PC-9 (cell line): ENCODE results near the gene CHN1. TPM values are rescaled to one million over a fixed set of nuclear protein-coding genes. Genes with fewer than 3 reads are reported as not detected.

ENCODE experiments used
- BruUV-seq: library from RNA; stranded (reverse); fragments of 400-500 nt; replicated peaks from 2 replicates; lab custom pipeline; 2021; lab: Mats Ljungman, UMichigan
- CTCF ChIA-PET: fragments of 300-600 bp; sonication (Branson Sonifier 250); formaldehyde crosslinking; loops from one replicate; lab custom pipeline; 2022; ENCODE audit warnings: antibody characterized with exemption; lab: Charles Lee
- POLR2A ChIA-PET: fragments of 300-600 bp; sonication (Branson Sonifier 250); formaldehyde crosslinking; loops from one replicate; lab custom pipeline; 2022; ENCODE audit warnings: antibody characterized with exemption; ENCODE audit not compliant: unreplicated experiment; lab: Charles Lee
- DNase-seq, 2 experiments: peaks; one replicate each; pipeline versions ENCODE4 v3.0.0 to v3.0.0-alpha.2; 2015 to 2022; ENCODE audit warnings: mixed read lengths in 1 of 2
- H2AFZ ChIP-seq: fragments of 200-600 bp; sonication (generic); 2 replicates; pipeline ENCODE4 v1.8.1; 2017; ENCODE audit warnings: antibody characterized with exemption
- H3F3A ChIP-seq: fragments of 200-600 bp; sonication (generic); 2 replicates; pipeline ENCODE4 v1.8.1; 2017; ENCODE audit warnings: antibody characterized with exemption, mild to moderate bottlenecking, low read depth; ENCODE audit not compliant: insufficient read depth
- H3K27ac ChIP-seq: fragments of 200-600 bp; sonication (generic); 2 replicates; pipeline ENCODE4 v1.6.1; 2016; ENCODE audit warnings: mixed run types
- H3K27me3 ChIP-seq: fragments of 200-600 bp; sonication (generic); 2 replicates; pipeline ENCODE4 v1.6.1; 2016; ENCODE audit warnings: low read depth, mixed run types; ENCODE audit not compliant: insufficient read depth
- H3K36me3 ChIP-seq: fragments of 200-600 bp; sonication (generic); 2 replicates; pipeline ENCODE4 v1.6.1; 2016; ENCODE audit warnings: low read depth, mixed run types
- H3K4me1 ChIP-seq: fragments of 200-600 bp; sonication (generic); replicated peaks from 2 replicates; pipeline ENCODE4 v1.6.1; 2016; ENCODE audit warnings: mixed run types; ENCODE audit not compliant: insufficient read depth
- H3K4me2 ChIP-seq: fragments of 200-600 bp; sonication (generic); 2 replicates; pipeline ENCODE4 v1.6.1; 2017; ENCODE audit warnings: mixed run types
- H3K4me3 ChIP-seq: fragments of 200-600 bp; sonication (generic); 2 replicates; pipeline ENCODE4 v1.6.1; 2016; ENCODE audit warnings: mixed run types
- H3K79me2 ChIP-seq: fragments of 200-600 bp; sonication (generic); 2 replicates; pipeline ENCODE4 v1.6.1; 2017; ENCODE audit warnings: low read depth, mixed run types
- H3K9me2 ChIP-seq: fragments of 200-600 bp; sonication (generic); 2 replicates; pipeline ENCODE4 v1.8.1; 2017; ENCODE audit warnings: mild to moderate bottlenecking; ENCODE audit not compliant: insufficient read depth
- H3K9me3 ChIP-seq: fragments of 200-600 bp; sonication (generic); 2 replicates; pipeline ENCODE4 v1.8.1; 2016; ENCODE audit warnings: low read depth; ENCODE audit not compliant: insufficient read depth
- H4K20me1 ChIP-seq: fragments of 200-600 bp; sonication (generic); 2 replicates; pipeline ENCODE4 v1.8.1; 2017; ENCODE audit not compliant: insufficient read depth
- CTCF ChIP-seq: fragments of 200-600 bp; sonication (generic); conservative IDR thresholded peaks from 2 replicates; pipeline ENCODE4 v1.6.1; 2017; ENCODE audit warnings: mixed run types, antibody characterized with exemption, mild to moderate bottlenecking, moderate library complexity
- EZH2 ChIP-seq: fragments of 200-600 bp; sonication (generic); IDR thresholded peaks from 2 replicates; pipeline ENCODE4 v1.8.0; 2017; ENCODE audit warnings: antibody characterized with exemption, low read depth
- intact Hi-C: fragments of 100-400 bp; cut with micrococcal nuclease; formaldehyde crosslinking; loops from one replicate; pipeline ENCODE4 v1.10.0; 2022; ENCODE audit not compliant: unreplicated experiment
- total RNA-seq: library from RNA; stranded (reverse); gene quantifications from 2 replicates; pipeline ENCODE4 v1.2.3, GENCODE V29; 2021

CHN1 gene
- total RNA-seq, 1 experiment from 2014 or later, result 14.0 TPM

GRCh38 chr2:174939046-174939445, 66.1 kb downstream of the CHN1 start:
- Histone ChIP-seq H2AFZ (no peak overlapping the region), H3K4me3 (no peak overlapping the region), H3K27me3 (no peaks in the 10 kb centered on the region), H4K20me1 (no peaks in the 10 kb centered on the region), H3K36me3 (no peaks in the 10 kb centered on the region), H3F3A (no peaks in the 10 kb centered on the region), H3K27ac (no peak overlapping the region), H3K9me3 (no peaks in the 10 kb centered on the region), H3K9me2 (0 out of 2 replicates have a peak, but pooled peaks cover 4% of the 10 kb centered on the region), H3K4me1 (0 out of 2 replicates have a peak, but pooled peaks cover 4% of the 10 kb centered on the region), H3K79me2 (no peaks in the 10 kb centered on the region), H3K4me2 (no peak overlapping the region)
- intact Hi-C loops, result no loop called here
- ChIA-PET CTCF (no interaction called here), POLR2A (interaction anchor here (0.6 kb wide), 1 partner anchor 190 kb away, joined by 5 read pairs; no protein-coding TSS in a partner anchor)
- no TSS peak for BruUV-seq
- peak in 1 of 2 experiments; percentile 44 for DNase-seq
- no peak for TF ChIP-seq EZH2
- TF ChIP-seq CTCF, result no peak

- no peaks in the 10 kb centered on the region for H3K4me1 ChIP-seq
- H4K20me1 ChIP-seq, result no peaks in the 10 kb centered on the region
- POLR2A ChIA-PET, result no interaction called here
- H3K36me3 ChIP-seq, result no peaks in the 10 kb centered on the region
- no TSS peak for BruUV-seq
- no peak overlapping the region for H3K4me2 ChIP-seq
- no peak for TF ChIP-seq EZH2
- no peak for TF ChIP-seq CTCF
- H3K9me2 ChIP-seq, result 0 out of 2 replicates have a peak, but pooled peaks cover 4% of the 10 kb centered on the region
- H2AFZ ChIP-seq, result no peak overlapping the region
- intact Hi-C loops, result no loop called here
- no peaks in the 10 kb centered on the region for H3K27me3 ChIP-seq
- H3K27ac ChIP-seq, result no peak overlapping the region
- H3K9me3 ChIP-seq, result no peaks in the 10 kb centered on the region
- H3F3A ChIP-seq, result no peaks in the 10 kb centered on the region
- CTCF ChIA-PET, result no interaction called here
- H3K79me2 ChIP-seq, result no peaks in the 10 kb centered on the region
- no peak overlapping the region for H3K4me3 ChIP-seq
- no peak for DNase-seq
These were observed 73.5 kb downstream of the CHN1 start for GRCh38 chr2:174931724-174932123.

- no TSS peak for BruUV-seq
- Histone ChIP-seq H2AFZ (no peak overlapping the region), H3K79me2 (no peaks in the 10 kb centered on the region), H3F3A (no peaks in the 10 kb centered on the region), H3K4me3 (no peak overlapping the region), H3K4me1 (no peaks in the 10 kb centered on the region), H3K4me2 (no peak overlapping the region), H3K9me2 (0 out of 2 replicates have a peak, but pooled peaks cover 4% of the 10 kb centered on the region), H3K27me3 (no peaks in the 10 kb centered on the region), H3K36me3 (no peaks in the 10 kb centered on the region), H3K27ac (no peak overlapping the region), H4K20me1 (no peaks in the 10 kb centered on the region), H3K9me3 (no peaks in the 10 kb centered on the region)
- ChIA-PET POLR2A (no interaction called here), CTCF (no interaction called here)
- intact Hi-C loops, result no loop called here
- TF ChIP-seq CTCF (no peak), EZH2 (no peak)
- no peak for DNase-seq
These were observed 75.4 kb downstream of the CHN1 start for GRCh38 chr2:174929786-174930185.
